ENCODE results near the gene SLC7A6. TPM values are rescaled to one million over a fixed set of nuclear protein-coding genes. Genes with fewer than 3 reads are reported as not detected.

SLC7A6 gene
- total RNA-seq, 1 donor from 2014 or later = 71.9 TPM

GRCh38 chr16:68229431-68230175 lies 34.7 kb upstream of the SLC7A6 start:
- Histone ChIP-seq H3K4me3 (ENCODE audit: insufficient read depth, low read depth, low read length) (no peak overlapping the region), H3K9me3 (ENCODE audit: insufficient read depth, low read depth, low read length) (no peaks in the 10 kb centered on the region), H3K4me1 (ENCODE audit: insufficient read depth, low read length) (no peaks in the 10 kb centered on the region), H3K9ac (ENCODE audit: low read length) (no peak overlapping the region), H4K20me1 (ENCODE audit: insufficient read depth, low read length) (peaks cover 21% of the 10 kb centered on the region), H3K36me3 (ENCODE audit: insufficient read depth, low read length) (no peaks in the 10 kb centered on the region), H3K79me2 (ENCODE audit: insufficient read depth, low read length) (no peaks in the 10 kb centered on the region), H3K27ac (ENCODE audit: low read depth, low read length) (no peak overlapping the region), H3K4me2 (ENCODE audit: low read length) (no peak overlapping the region), H2AFZ (ENCODE audit: low read depth, low read length) (no peak overlapping the region), H3K27me3 (ENCODE audit: insufficient read depth, low read length) (no peaks in the 10 kb centered on the region)
- H3K36me3 Mint-ChIP-seq (ENCODE audit: low read depth, unreplicated experiment) = peaks cover 3% of the 10 kb centered on the region
- H3K27ac Mint-ChIP-seq (ENCODE audit: unreplicated experiment) = no peak overlapping the region
- H3K4me1 Mint-ChIP-seq (ENCODE audit: low read depth, unreplicated experiment) = peaks cover 16% of the 10 kb centered on the region
- H3K9me3 Mint-ChIP-seq (ENCODE audit: unreplicated experiment) = no peaks in the 10 kb centered on the region
- peaks cover 2% of the 10 kb centered on the region for H3K27me3 Mint-ChIP-seq (ENCODE audit: low read depth, unreplicated experiment)
- FAIRE-seq = peak; percentile 37
- DNase-seq (ENCODE audit: low read depth) = peak; percentile 18
- TF ChIP-seq CTCF (IDR thresholded peaks at IDR 0.05; ENCODE audit: insufficient read depth, low read depth, low read length) (peak; percentile 96), EZH2 (IDR thresholded peaks at IDR 0.05; ENCODE audit: insufficient read depth, low read length) (no peak)
- no peak overlapping the region for H3K4me3 Mint-ChIP-seq (ENCODE audit: unreplicated experiment)

GRCh38 chr16:68230176-68230571 lies 34.2 kb upstream of the SLC7A6 start:
- TF ChIP-seq CTCF (IDR thresholded peaks at IDR 0.05; ENCODE audit: insufficient read depth, low read depth, low read length) (no peak), EZH2 (IDR thresholded peaks at IDR 0.05; ENCODE audit: insufficient read depth, low read length) (no peak)
- FAIRE-seq = no peak
- no peaks in the 10 kb centered on the region for H3K36me3 ChIP-seq (ENCODE audit: insufficient read depth, low read length)
- peaks cover 4% of the 10 kb centered on the region for H3K27me3 ChIP-seq (ENCODE audit: insufficient read depth, low read length)
- no peak overlapping the region for H3K4me3 ChIP-seq (ENCODE audit: insufficient read depth, low read depth, low read length)
- Mint-ChIP-seq H3K27me3 (ENCODE audit: low read depth, unreplicated experiment) (peaks cover 4% of the 10 kb centered on the region), H3K27ac (ENCODE audit: unreplicated experiment) (no peak overlapping the region), H3K4me3 (ENCODE audit: unreplicated experiment) (no peak overlapping the region), H3K9me3 (ENCODE audit: unreplicated experiment) (no peaks in the 10 kb centered on the region), H3K4me1 (ENCODE audit: low read depth, unreplicated experiment) (peaks cover 16% of the 10 kb centered on the region), H3K36me3 (ENCODE audit: low read depth, unreplicated experiment) (peaks cover 3% of the 10 kb centered on the region)
- peaks cover 21% of the 10 kb centered on the region for H4K20me1 ChIP-seq (ENCODE audit: insufficient read depth, low read length)
- H3K27ac ChIP-seq (ENCODE audit: low read depth, low read length) = no peak overlapping the region
- no peak overlapping the region for H3K4me2 ChIP-seq (ENCODE audit: low read length)
- no peak overlapping the region for H3K9ac ChIP-seq (ENCODE audit: low read length)
- no peak overlapping the region for H2AFZ ChIP-seq (ENCODE audit: low read depth, low read length)
- no peaks in the 10 kb centered on the region for H3K4me1 ChIP-seq (ENCODE audit: insufficient read depth, low read length)
- no peak for DNase-seq (ENCODE audit: low read depth)
- no peaks in the 10 kb centered on the region for H3K9me3 ChIP-seq (ENCODE audit: insufficient read depth, low read depth, low read length)
- H3K79me2 ChIP-seq (ENCODE audit: insufficient read depth, low read length) = no peaks in the 10 kb centered on the region

DNA sequence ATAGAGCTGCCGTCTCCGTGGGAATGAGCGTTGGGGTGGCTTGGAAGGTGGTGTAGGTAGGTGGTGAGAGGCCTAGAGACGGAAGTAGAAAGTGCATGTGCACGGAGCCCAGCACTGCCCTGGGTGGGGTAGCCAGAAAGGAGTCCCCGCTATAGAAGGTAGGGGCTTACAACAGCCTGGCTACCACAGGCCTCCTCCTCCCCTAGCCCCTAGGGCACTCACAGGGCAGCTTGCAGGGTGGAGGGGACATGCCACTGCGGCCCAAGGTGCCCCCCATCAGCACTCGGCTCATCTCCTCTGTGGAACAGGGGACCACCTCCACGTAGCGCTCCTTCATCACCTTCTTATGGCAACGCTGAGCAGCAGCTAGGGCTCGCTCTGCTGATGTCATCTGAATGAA lies 33.4 kb upstream of the SLC7A6 start:
- FAIRE-seq = no peak

More for the DNA sequence above, 33.4 kb upstream of the SLC7A6 start:
- Histone ChIP-seq H3K9me3 (ENCODE audit: insufficient read depth, low read depth, low read length) (no peaks in the 10 kb centered on the region), H3K4me3 (ENCODE audit: insufficient read depth, low read depth, low read length) (no peak overlapping the region), H3K9ac (ENCODE audit: low read length) (no peak overlapping the region), H3K4me2 (ENCODE audit: low read length) (no peak overlapping the region), H3K36me3 (ENCODE audit: insufficient read depth, low read length) (no peaks in the 10 kb centered on the region), H3K4me1 (ENCODE audit: insufficient read depth, low read length) (peaks cover 5% of the 10 kb centered on the region), H3K27ac (ENCODE audit: low read depth, low read length) (no peak overlapping the region), H4K20me1 (ENCODE audit: insufficient read depth, low read length) (peaks cover 21% of the 10 kb centered on the region), H3K27me3 (ENCODE audit: insufficient read depth, low read length) (peaks cover 6% of the 10 kb centered on the region), H2AFZ (ENCODE audit: low read depth, low read length) (no peak overlapping the region), H3K79me2 (ENCODE audit: insufficient read depth, low read length) (no peaks in the 10 kb centered on the region)
- H3K27ac Mint-ChIP-seq (ENCODE audit: unreplicated experiment) = no peak overlapping the region
- peaks cover 3% of the 10 kb centered on the region for H3K36me3 Mint-ChIP-seq (ENCODE audit: low read depth, unreplicated experiment)
- no peak for DNase-seq (ENCODE audit: low read depth)
- peaks cover 18% of the 10 kb centered on the region for H3K4me1 Mint-ChIP-seq (ENCODE audit: low read depth, unreplicated experiment)
- H3K27me3 Mint-ChIP-seq (ENCODE audit: low read depth, unreplicated experiment) = peaks cover 4% of the 10 kb centered on the region
- no peaks in the 10 kb centered on the region for H3K9me3 Mint-ChIP-seq (ENCODE audit: unreplicated experiment)
- TF ChIP-seq EZH2 (IDR thresholded peaks at IDR 0.05; ENCODE audit: insufficient read depth, low read length) = no peak
- no peak for TF ChIP-seq CTCF (IDR thresholded peaks at IDR 0.05; ENCODE audit: insufficient read depth, low read depth, low read length)
- no peak overlapping the region for H3K4me3 Mint-ChIP-seq (ENCODE audit: unreplicated experiment)
